PC-3 (cell line): ENCODE data around the gene PXDC1.

ENCODE experiments used
- CTCF ChIP-seq: fragments of 300-600 bp; sonication (generic); conservative IDR thresholded peaks from 2 replicates; pipeline ENCODE4 v1.5.1; 2017; ENCODE audit warnings: antibody characterized with exemption, low read depth, mild to moderate bottlenecking, low read length
- EZH2 ChIP-seq: fragments of 300-600 bp; sonication (generic); IDR thresholded peaks from one replicate; pipeline ENCODE4 v1.6.1; 2017; ENCODE audit warnings: antibody characterized with exemption, mild to moderate bottlenecking, low read length; ENCODE audit not compliant: unreplicated experiment
- EZH2phosphoT487 ChIP-seq: fragments of 300-600 bp; sonication (generic); IDR thresholded peaks from 2 replicates; pipeline ENCODE4 v1.6.1; 2018; ENCODE audit warnings: mild to moderate bottlenecking, antibody characterized with exemption, low read length, borderline replicate concordance

- TF ChIP-seq CTCF (no peak), EZH2 (no peak), EZH2phosphoT487 (no peak)
Measured at GRCh38 chr6:3752531-3753227, 1.2 kb upstream of the PXDC1 start.
